ENCODE results near the gene TMC2. TPM values are rescaled to one million over a fixed set of nuclear protein-coding genes. Genes with fewer than 3 reads are reported as not detected.

Gene TMC2
- total and polyA plus RNA-seq, 8 donors = 0.02 to 0.19 (median 0.09) TPM; not detected in 3

GRCh38 chr20:2633381-2633780 lies 97.0 kb downstream of the TMC2 start:
- no peaks in the 10 kb centered on the region for H3K36me3 ChIP-seq
- no peak overlapping the region for H3K27ac ChIP-seq
- peaks cover 0 to 2% (median 0%) of the 10 kb centered on the region in 3 donors for H3K4me1 ChIP-seq
- ATAC-seq = peak; percentile 55 to 84 (median 67)
- FAIRE-seq = no peak
- no peak overlapping the region for H3K4me3 ChIP-seq
- intact Hi-C loops (cut with DNase I) = no loop called here
- H3K9me3 ChIP-seq = no peaks in the 10 kb centered on the region
- no peaks in the 10 kb centered on the region for H3K27me3 ChIP-seq
- 2 to 9% methylated on average over 1 of the region's 1 CpG for WGBS, 2 donors
- DNase-seq = peak in 1 of 6 donors; percentile 16
- TF ChIP-seq CTCF (IDR thresholded peaks at IDR 0.05) = no peak

GRCh38 chr20:2637246-2637645 lies 100.9 kb downstream of the TMC2 start:
- no peak overlapping the region for H3K4me3 ChIP-seq
- H3K36me3 ChIP-seq = no peaks in the 10 kb centered on the region
- no peak overlapping the region for H3K27ac ChIP-seq
- TF ChIP-seq CTCF (IDR thresholded peaks at IDR 0.05) = no peak
- intact Hi-C loops (cut with DNase I) = no loop called here
- WGBS, 2 donors = 81% methylated on average over 6 of the region's 6 CpGs
- H3K4me1 ChIP-seq = peaks cover 0 to 2% (median 0%) of the 10 kb centered on the region in 3 donors
- no peaks in the 10 kb centered on the region for H3K9me3 ChIP-seq
- FAIRE-seq (no peak), ATAC-seq (no peak), DNase-seq (no peak)
- H3K27me3 ChIP-seq = no peaks in the 10 kb centered on the region

GRCh38 chr20:2640260-2640659 lies 103.9 kb downstream of the TMC2 start:
- Histone ChIP-seq H3K4me3 (no peak overlapping the region), H3K4me1 (no peaks in the 10 kb centered on the region), H3K27ac (no peak overlapping the region), H3K36me3 (no peaks in the 10 kb centered on the region), H3K27me3 (no peaks in the 10 kb centered on the region), H3K9me3 (no peaks in the 10 kb centered on the region)
- WGBS, 2 donors = 43 to 59% methylated on average over 1 of the region's 1 CpG
- FAIRE-seq (no peak), DNase-seq (no peak), ATAC-seq (no peak)
- intact Hi-C loops (cut with DNase I) = loop anchor here in 1 of 3 donors (10.0 kb wide), 1 partner anchor 115 kb away; no protein-coding TSS in a partner anchor
- TF ChIP-seq CTCF (IDR thresholded peaks at IDR 0.05) = no peak

GRCh38 chr20:2640899-2641298 lies 104.5 kb downstream of the TMC2 start:
- no peaks in the 10 kb centered on the region for H3K9me3 ChIP-seq
- H3K4me1 ChIP-seq = no peaks in the 10 kb centered on the region
- ATAC-seq (no peak), FAIRE-seq (no peak), DNase-seq (no peak)
- no peak for TF ChIP-seq CTCF (IDR thresholded peaks at IDR 0.05)
- 88 to 95% methylated on average over 9 of the region's 9 CpGs for WGBS, 2 donors
- no peaks in the 10 kb centered on the region for H3K36me3 ChIP-seq
- no peak overlapping the region for H3K4me3 ChIP-seq
- no peak overlapping the region for H3K27ac ChIP-seq
- H3K27me3 ChIP-seq = no peaks in the 10 kb centered on the region
- intact Hi-C loops (cut with DNase I) = loop anchor here in 1 of 3 donors (10.0 kb wide), 1 partner anchor 116 kb away; no protein-coding TSS in a partner anchor

GRCh38 chr20:2643708-2644107 lies 107.3 kb downstream of the TMC2 start:
- H3K36me3 ChIP-seq = no peaks in the 10 kb centered on the region
- no peak overlapping the region for H3K4me3 ChIP-seq
- no peak overlapping the region for H3K27ac ChIP-seq
- no peak for DNase-seq
- intact Hi-C loops (cut with DNase I) = loop anchor here in 1 of 3 donors (10.0 kb wide), 1 partner anchor 119 kb away; no protein-coding TSS in a partner anchor
- no peak for ATAC-seq
- no peak for FAIRE-seq
- no peak for TF ChIP-seq CTCF (IDR thresholded peaks at IDR 0.05)
- H3K9me3 ChIP-seq = no peaks in the 10 kb centered on the region
- H3K4me1 ChIP-seq = no peaks in the 10 kb centered on the region
- WGBS, 2 donors = 91 to 100% methylated on average over 1 of the region's 1 CpG
- no peaks in the 10 kb centered on the region for H3K27me3 ChIP-seq

Measured in pancreas (tissue), 10 donors.